Coronary artery (tissue), 2 donors: ENCODE measurements around the gene PTF1A.
"Not testable (repeated sequence)": the region's sequence is repeated elsewhere in the genome, so short reads cannot be mapped to it uniquely, and the experiment has no call there.

ENCODE experiments used
- DNase-seq: peaks from one replicate; pipeline ENCODE4 v3.0.0-alpha.2; 2017; ENCODE audit warnings: low spot score
- H3K27ac ChIP-seq, 2 donors: fragments of 200-600 bp; sonication (generic); one replicate each; pipeline ENCODE4 v1.5.1; 2016 to 2019
- H3K4me3 ChIP-seq: fragments of 200-600 bp; sonication (generic); 2 replicates; pipeline ENCODE4 v1.5.1; 2016; ENCODE audit warnings: mild to moderate bottlenecking, moderate library complexity
- CTCF ChIP-seq: fragments of 200-600 bp; sonication (generic); IDR thresholded peaks from one replicate; pipeline ENCODE4 v1.5.1; 2019; ENCODE audit warnings: antibody characterized with exemption

The PTF1A gene

GRCh38 chr10:23204773-23205172 is 12.7 kb downstream of the PTF1A start:
- Histone ChIP-seq H3K27ac (no peak overlapping the region), H3K4me3 (no peak overlapping the region)
- no peak for DNase-seq
- no peak for TF ChIP-seq CTCF

DNA sequence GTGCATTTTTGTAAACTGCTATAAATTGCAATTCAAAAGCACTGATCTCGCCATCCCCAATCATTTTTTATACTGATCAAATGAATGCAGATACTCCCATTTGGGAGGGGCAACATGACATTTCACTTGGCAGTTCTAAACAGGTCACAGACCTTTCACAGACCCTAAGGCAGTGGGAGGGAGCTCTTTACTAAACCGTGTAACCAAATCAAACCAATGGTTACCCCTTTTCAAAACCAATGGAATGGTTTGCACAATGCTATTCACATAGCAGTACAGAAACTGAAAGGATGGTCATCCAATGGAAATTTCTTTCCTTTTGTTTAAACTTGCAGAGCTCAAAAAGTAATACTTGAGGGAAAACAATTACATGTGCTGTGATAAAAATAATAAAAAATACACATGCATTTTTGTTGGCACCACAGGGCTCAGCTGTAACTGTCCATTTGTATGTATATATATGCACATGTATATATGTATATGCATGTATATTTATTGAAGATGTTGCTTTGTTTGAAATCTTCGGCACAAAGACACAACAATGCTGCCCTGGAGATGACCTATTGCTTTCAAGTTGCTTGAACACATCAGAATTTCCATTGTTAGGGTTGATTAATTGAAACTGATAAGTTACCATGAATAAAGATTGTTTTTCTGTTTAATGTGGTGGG is 14.0 kb downstream of the PTF1A start:
- Histone ChIP-seq H3K27ac (no peak overlapping the region), H3K4me3 (no peak overlapping the region)
- no peak for DNase-seq
- no peak for TF ChIP-seq CTCF

- no peak overlapping the region for H3K4me3 ChIP-seq
- DNase-seq: no peak
- H3K27ac ChIP-seq: no peak overlapping the region
- no peak for TF ChIP-seq CTCF
Measured at GRCh38 chr10:23217471-23217870, 25.4 kb downstream of the PTF1A start.

GRCh38 chr10:23230582-23230981 is 38.5 kb downstream of the PTF1A start:
- Histone ChIP-seq H3K27ac (no peak overlapping the region), H3K4me3 (no peak overlapping the region)
- TF ChIP-seq CTCF: no peak
- DNase-seq: no peak

DNA sequence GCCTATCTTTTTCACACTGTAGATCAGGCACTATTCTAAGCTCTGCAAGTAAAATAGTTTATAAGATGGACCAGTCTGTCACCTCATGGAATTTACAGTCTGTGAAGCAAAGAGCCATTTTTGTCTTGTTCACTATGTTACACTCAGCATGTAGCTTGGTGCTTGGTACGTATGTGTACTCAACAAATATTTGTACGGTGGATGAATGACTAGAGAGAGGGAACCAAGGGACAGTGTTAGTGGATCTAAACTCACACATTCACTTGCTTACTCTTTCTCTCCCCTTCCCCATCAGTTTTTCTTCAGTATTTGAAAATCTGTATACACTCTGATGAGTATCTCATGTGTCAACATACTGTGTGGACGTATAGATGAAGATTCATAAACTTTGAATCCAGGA is 45.9 kb downstream of the PTF1A start:
- DNase-seq: no peak
- H3K27ac ChIP-seq: no peak overlapping the region
- H3K4me3 ChIP-seq: no peak overlapping the region
- no peak for TF ChIP-seq CTCF

DNA sequence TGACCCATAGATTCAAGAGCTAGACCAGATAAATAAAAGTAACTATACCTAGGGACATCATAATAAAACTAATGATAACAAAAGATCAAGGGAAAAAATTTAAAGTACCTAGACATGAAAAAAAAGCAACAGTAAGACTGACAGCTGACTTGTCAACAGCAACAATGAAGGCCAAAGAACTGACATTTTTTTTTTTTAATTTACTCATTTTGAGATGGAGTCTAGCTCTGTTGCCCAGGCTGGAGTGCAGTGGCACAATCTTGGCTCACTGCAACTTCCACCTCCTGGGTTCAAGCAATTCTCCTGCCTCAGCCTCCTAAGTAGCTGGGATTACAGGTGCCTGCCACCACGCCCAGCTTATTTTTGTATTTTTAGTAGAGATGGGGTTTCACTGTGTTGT is 49.7 kb downstream of the PTF1A start:
- DNase-seq, H3K4me3 ChIP-seq, H3K27ac ChIP-seq: not testable (repeated sequence)
